HG03469 (cell line): ENCODE measurements around the gene ACSM6.

Experiments
- ATAC-seq: cut with Tn5 transposase; IDR thresholded peaks from one replicate; pipeline ENCODE4 v1.9.1; 2021; ENCODE audit warnings: mild to moderate bottlenecking, moderate library complexity, moderate number of reproducible peaks; ENCODE audit not compliant: unreplicated experiment

Gene ACSM6

GRCh38 chr10:95243318-95243617 is 49.2 kb downstream of the ACSM6 start:
- ATAC-seq = no peak

- no peak for ATAC-seq
These were observed 50.1 kb downstream of the ACSM6 start for GRCh38 chr10:95244152-95244551.

- peak; percentile 86 for ATAC-seq
These were observed 51.5 kb downstream of the ACSM6 start for GRCh38 chr10:95245425-95246055.

GRCh38 chr10:95246582-95247051 is 52.6 kb downstream of the ACSM6 start:
- ATAC-seq = no peak

GRCh38 chr10:95247200-95247880 is 53.3 kb downstream of the ACSM6 start:
- no peak for ATAC-seq

- no peak for ATAC-seq
These were observed 54.0 kb downstream of the ACSM6 start for GRCh38 chr10:95247881-95248583.

GRCh38 chr10:95248989-95249388 is 55.0 kb downstream of the ACSM6 start:
- ATAC-seq = no peak

GRCh38 chr10:95249467-95249866 is 55.4 kb downstream of the ACSM6 start:
- ATAC-seq = no peak

- no peak for ATAC-seq
These were observed 56.8 kb downstream of the ACSM6 start for GRCh38 chr10:95250856-95251255.

GRCh38 chr10:95253007-95253406 is 59.0 kb downstream of the ACSM6 start:
- no peak for ATAC-seq

GRCh38 chr10:95253686-95254085 is 59.6 kb downstream of the ACSM6 start:
- no peak for ATAC-seq

GRCh38 chr10:95254629-95255028 is 60.6 kb downstream of the ACSM6 start:
- peak; percentile 52 for ATAC-seq

GRCh38 chr10:95256268-95256667 is 62.2 kb downstream of the ACSM6 start:
- ATAC-seq = no peak

- ATAC-seq = no peak
These were observed 63.8 kb downstream of the ACSM6 start for GRCh38 chr10:95257849-95258248.

GRCh38 chr10:95260397-95260881 is 66.4 kb downstream of the ACSM6 start:
- ATAC-seq = peak; percentile 56

GRCh38 chr10:95260909-95261552 is 67.0 kb downstream of the ACSM6 start:
- no peak for ATAC-seq

- no peak for ATAC-seq
These were observed 67.9 kb downstream of the ACSM6 start for GRCh38 chr10:95261926-95262325.

GRCh38 chr10:95262763-95263518 is 68.9 kb downstream of the ACSM6 start:
- ATAC-seq = no peak

GRCh38 chr10:95263864-95264226 is 69.8 kb downstream of the ACSM6 start:
- ATAC-seq = no peak

- no peak for ATAC-seq
These were observed 70.4 kb downstream of the ACSM6 start for GRCh38 chr10:95264227-95265051.
